D721Med (cell line): ENCODE results near the gene RPS14.

ENCODE experiments used
- DNase-seq: peaks from one replicate; pipeline ENCODE4 v3.0.0; 2011; ENCODE audit warnings: low spot score; ENCODE audit not compliant: insufficient read length
- FAIRE-seq: peaks from 2 replicates; lab custom pipeline; 2011; peaks lifted over from hg19 to GRCh38; lab: Jason Lieb, UNC
- CTCF ChIP-seq: IDR thresholded peaks from 2 replicates; pipeline ENCODE4 v1.5.1; 2012; ENCODE audit warnings: mild to moderate bottlenecking, control low read depth; ENCODE audit not compliant: insufficient read depth; ENCODE audit errors: missing control alignments

RPS14 gene

GRCh38 chr5:150496098-150496497, 46.6 kb upstream of the RPS14 start:
- DNase-seq (no peak), FAIRE-seq (no peak)
- TF ChIP-seq CTCF, result no peak

- FAIRE-seq, result no peak
- DNase-seq, result no peak
- TF ChIP-seq CTCF, result no peak
Observed at GRCh38 chr5:150492621-150493020, 43.1 kb upstream of the RPS14 start.

GRCh38 chr5:150491876-150492275, 42.3 kb upstream of the RPS14 start:
- TF ChIP-seq CTCF, result no peak
- no peak for FAIRE-seq
- no peak for DNase-seq

DNA sequence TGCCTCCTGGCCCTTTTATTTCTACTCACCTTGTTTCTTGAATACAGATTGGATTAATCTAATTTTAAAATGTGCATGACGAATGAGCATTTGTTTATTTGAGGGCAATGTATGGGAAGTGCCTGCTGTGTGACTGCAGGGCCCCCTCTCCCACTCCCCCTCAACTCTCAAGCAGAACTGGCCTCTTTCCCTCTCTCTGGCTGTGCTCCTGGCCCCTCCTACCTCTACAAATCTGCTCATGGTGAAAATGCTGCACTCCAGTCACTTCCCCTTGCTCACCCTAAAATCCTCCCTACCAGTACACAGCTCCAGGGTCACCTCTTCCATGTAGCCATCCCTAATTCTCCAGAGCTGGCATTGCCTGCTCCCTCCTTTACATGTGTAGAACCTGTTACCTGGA, 41.2 kb upstream of the RPS14 start:
- FAIRE-seq, result no peak
- no peak for DNase-seq
- no peak for TF ChIP-seq CTCF

DNA sequence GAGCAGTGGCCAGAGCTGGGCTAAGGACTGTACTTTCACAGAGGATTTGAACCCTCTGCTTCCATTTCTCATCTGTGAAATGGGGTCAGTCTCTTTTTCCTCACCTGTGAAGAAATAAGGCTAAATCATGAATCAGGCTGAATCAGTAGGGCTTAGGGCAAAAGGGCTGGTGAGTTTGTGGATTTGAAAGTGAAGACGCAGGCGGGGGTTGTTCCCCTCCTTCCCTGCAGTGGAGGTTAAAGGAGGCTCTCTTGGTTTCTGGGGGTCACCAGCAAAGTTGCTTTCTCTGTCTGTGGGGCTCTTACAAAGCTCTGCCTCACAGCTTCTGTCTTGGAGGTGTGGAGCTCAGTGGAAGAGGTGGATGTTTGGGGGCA, 40.7 kb upstream of the RPS14 start:
- no peak for FAIRE-seq

DNA sequence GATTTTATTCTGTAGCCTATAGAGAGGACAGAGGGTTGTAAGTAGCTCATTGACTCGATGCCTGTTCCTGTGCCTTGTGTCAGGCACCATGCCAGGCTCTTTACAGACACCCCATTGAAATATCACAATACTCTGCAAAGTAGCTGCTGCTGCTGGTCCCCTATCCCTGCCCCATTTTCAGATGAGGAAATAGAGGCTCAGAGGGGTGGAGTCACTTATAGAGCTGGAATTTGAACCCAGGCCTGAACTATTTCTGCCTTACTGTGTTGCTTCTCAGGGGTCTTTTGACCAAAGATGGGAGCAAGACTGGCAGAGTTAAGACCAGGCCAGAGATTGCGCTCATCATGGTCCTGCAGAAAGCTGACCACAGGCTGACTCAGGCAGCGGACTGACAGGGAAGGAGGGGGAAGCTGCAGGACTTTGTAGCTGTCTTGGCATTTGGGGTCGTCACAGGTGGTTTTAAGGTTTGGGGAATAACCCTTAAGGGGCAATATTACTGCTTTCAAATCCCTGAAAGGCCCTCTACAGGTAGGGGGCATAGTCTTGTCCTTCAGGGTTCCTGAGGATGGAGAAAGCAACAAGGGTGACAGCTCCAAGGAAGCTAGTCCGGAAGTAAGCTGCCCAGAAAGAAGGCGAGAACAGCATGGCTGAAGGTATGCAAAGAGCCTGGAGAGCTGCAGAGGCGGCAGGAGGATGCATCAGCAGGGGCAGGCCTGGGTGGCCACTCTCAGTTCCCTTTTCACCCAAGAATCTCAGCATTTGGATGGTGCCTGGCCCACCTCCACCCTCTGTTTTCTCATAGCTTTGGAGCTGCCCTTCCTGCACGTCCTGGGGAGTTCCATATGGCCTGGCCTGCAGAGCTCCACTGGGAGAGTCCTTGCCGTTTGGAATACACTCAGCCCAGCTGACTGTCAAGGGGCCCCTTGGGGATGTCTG, 40.1 kb upstream of the RPS14 start:
- no peak for DNase-seq
- no peak for FAIRE-seq
- TF ChIP-seq CTCF, result no peak

More for the DNA sequence above, 40.7 kb upstream of the RPS14 start:
- no peak for DNase-seq
- no peak for TF ChIP-seq CTCF
